ENCODE results near the gene ZNF609. TPM values are rescaled to one million over a fixed set of nuclear protein-coding genes. Genes with fewer than 3 reads are reported as not detected.

Gene ZNF609
- total and polyA plus RNA-seq, 10 of the 15 experiments (the other 5 are each of a cell fraction or from before 2014, with no cell fraction given): 5.1 to 35.3 (median 13.6) TPM

DNA sequence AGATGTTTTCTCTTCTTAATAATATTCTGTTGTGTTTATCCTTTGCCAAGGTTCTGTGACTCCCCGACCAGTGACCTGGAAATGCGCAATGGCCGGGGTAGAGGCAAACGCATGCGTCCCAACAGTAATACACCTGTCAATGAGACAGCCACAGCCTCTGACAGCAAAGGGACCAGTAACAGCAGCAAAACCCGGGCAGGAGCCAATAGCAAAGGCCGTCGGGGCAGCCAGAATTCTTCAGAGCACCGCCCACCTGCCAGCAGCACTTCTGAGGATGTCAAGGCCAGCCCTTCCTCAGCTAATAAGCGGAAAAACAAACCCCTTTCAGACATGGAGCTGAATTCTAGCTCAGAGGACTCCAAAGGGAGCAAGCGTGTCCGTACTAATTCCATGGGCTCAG, 213.5 kb downstream of the ZNF609 start (continued):
- TF ChIP-seq EZH2 (IDR thresholded peaks at IDR 0.05; ENCODE audit: borderline replicate concordance, control insufficient read depth, low read depth, low read length) (no peak), ZNF24 (IDR thresholded peaks at IDR 0.05) (no peak), MXI1 (IDR thresholded peaks at IDR 0.05; ENCODE audit: low read depth, low read length) (no peak), FOXK2 (IDR thresholded peaks at IDR 0.05) (no peak), CREM (IDR thresholded peaks at IDR 0.05; ENCODE audit: low read depth) (no peak)

DNA sequence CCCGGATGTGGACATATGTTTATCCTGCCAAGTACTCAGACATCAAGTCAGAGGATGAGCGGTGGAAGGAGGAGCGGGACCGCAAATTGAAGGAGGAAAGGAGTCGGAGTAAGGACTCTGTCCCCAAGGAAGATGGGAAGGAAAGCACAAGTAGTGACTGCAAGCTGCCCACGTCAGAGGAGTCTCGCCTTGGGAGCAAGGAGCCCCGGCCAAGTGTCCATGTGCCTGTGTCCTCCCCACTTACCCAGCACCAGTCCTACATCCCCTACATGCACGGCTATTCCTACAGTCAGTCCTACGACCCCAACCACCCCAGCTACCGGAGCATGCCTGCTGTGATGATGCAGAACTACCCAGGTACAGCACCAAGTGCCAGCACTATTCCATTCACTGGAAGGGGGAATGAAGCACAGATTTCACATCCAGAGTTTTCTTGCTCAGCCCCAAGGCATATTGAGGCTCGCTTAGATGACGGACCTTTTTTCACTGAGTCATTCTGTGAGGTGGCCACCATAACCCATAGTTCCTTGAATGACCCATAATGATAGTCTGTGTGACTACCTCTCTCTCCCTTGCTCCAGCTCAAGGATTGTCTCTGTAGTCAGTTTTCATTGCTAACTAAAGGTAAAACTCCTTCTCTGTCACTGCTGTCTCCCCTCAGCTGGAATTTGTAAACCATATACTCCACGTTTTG, 217.9 kb downstream of the ZNF609 start:
- H2AFZ ChIP-seq (ENCODE audit: control insufficient read depth, low read depth, low read length): no peak overlapping the region
- WGBS (ENCODE audit: insufficient coverage, insufficient replicate concordance, low lambda C conversion rate, missing lambda C conversion rate): 87% methylated on average over 14 of the region's 14 CpGs
- H4K20me1 ChIP-seq (ENCODE audit: control insufficient read depth, insufficient read depth): no peaks in the 10 kb centered on the region
- no peak overlapping the region for H3K4me3 ChIP-seq
- FAIRE-seq (no peak), ATAC-seq (no peak), DNase-seq (ENCODE audit: low read depth, low spot score) (no peak)
- no peaks in the 10 kb centered on the region for H3K79me2 ChIP-seq (ENCODE audit: control insufficient read depth, insufficient read depth, low read length)
- no peak for TF ChIP-seq ATF7 (IDR thresholded peaks at IDR 0.05; ENCODE audit: low read depth)
- TF ChIP-seq, protein P1, sequence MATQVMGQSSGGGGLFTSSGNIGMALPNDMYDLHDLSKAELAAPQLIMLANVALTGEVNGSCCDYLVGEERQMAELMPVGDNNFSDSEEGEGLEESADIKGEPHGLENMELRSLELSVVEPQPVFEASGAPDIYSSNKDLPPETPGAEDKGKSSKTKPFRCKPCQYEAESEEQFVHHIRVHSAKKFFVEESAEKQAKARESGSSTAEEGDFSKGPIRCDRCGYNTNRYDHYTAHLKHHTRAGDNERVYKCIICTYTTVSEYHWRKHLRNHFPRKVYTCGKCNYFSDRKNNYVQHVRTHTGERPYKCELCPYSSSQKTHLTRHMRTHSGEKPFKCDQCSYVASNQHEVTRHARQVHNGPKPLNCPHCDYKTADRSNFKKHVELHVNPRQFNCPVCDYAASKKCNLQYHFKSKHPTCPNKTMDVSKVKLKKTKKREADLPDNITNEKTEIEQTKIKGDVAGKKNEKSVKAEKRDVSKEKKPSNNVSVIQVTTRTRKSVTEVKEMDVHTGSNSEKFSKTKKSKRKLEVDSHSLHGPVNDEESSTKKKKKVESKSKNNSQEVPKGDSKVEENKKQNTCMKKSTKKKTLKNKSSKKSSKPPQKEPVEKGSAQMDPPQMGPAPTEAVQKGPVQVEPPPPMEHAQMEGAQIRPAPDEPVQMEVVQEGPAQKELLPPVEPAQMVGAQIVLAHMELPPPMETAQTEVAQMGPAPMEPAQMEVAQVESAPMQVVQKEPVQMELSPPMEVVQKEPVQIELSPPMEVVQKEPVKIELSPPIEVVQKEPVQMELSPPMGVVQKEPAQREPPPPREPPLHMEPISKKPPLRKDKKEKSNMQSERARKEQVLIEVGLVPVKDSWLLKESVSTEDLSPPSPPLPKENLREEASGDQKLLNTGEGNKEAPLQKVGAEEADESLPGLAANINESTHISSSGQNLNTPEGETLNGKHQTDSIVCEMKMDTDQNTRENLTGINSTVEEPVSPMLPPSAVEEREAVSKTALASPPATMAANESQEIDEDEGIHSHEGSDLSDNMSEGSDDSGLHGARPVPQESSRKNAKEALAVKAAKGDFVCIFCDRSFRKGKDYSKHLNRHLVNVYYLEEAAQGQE (IDR thresholded peaks at IDR 0.05; ENCODE audit: low read depth, low read length): no peak
- TF ChIP-seq, protein P2, sequence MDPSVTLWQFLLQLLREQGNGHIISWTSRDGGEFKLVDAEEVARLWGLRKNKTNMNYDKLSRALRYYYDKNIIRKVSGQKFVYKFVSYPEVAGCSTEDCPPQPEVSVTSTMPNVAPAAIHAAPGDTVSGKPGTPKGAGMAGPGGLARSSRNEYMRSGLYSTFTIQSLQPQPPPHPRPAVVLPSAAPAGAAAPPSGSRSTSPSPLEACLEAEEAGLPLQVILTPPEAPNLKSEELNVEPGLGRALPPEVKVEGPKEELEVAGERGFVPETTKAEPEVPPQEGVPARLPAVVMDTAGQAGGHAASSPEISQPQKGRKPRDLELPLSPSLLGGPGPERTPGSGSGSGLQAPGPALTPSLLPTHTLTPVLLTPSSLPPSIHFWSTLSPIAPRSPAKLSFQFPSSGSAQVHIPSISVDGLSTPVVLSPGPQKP (IDR thresholded peaks at IDR 0.05; ENCODE audit: low read depth, low read length): no peak
- no peak for TF ChIP-seq ZNF207 (IDR thresholded peaks at IDR 0.05; ENCODE audit: borderline replicate concordance)
- TF ChIP-seq MEF2B (IDR thresholded peaks at IDR 0.05; ENCODE audit: partially characterized antibody, poor library complexity, severe bottlenecking): no peak
- H3K9ac ChIP-seq (ENCODE audit: control insufficient read depth, insufficient read depth, low read length): no peak overlapping the region
- no TSS peak for BruUV-seq (replicated peaks)
- H3K36me3 ChIP-seq (ENCODE audit: control insufficient read depth in 2 of 2, insufficient read depth in 2 of 2, low read length in 1 of 2): peaks cover 36 to 58% of the 10 kb centered on the region in 2 experiments
- ChIA-PET POLR2A (interaction anchor here (0.5 kb wide), 1 partner anchor 319 kb away, joined by 4 read pairs; no protein-coding TSS in a partner anchor), SMC1A (ENCODE audit: uncharacterized antibody, unreplicated experiment) (interaction anchor here (0.9 to 4.3 kb wide), 9 partner anchors 7 to 489 kb away, joined by 3 to 12 read pairs (median 5); no protein-coding TSS in a partner anchor), RAD21 (ENCODE audit: unreplicated experiment) (interaction anchor here (1.3 to 2.8 kb wide), 2 partner anchors 43 to 217 kb away, joined by 3 to 17 read pairs; no protein-coding TSS in a partner anchor), CTCF (interaction anchor here (1.2 to 2.1 kb wide), 2 partner anchors 53 to 251 kb away, joined by 4 to 7 read pairs; no protein-coding TSS in a partner anchor)
- H3K27ac ChIP-seq (ENCODE audit: control insufficient read depth, insufficient read depth): no peak overlapping the region
- H3K4me1 ChIP-seq (ENCODE audit: control insufficient read depth, insufficient read depth, low read length): no peaks in the 10 kb centered on the region
- no peak overlapping the region for H3K4me2 ChIP-seq (ENCODE audit: control insufficient read depth, insufficient read depth)
- intact Hi-C loops (cut with micrococcal nuclease; ENCODE audit: unreplicated experiment) (no loop called here), in situ Hi-C loops (cut with MboI) (no loop called here)
- no peaks in the 10 kb centered on the region for H3K9me3 ChIP-seq (replicated peaks; ENCODE audit: control insufficient read depth, insufficient read depth, low read length)
- H3K27me3 ChIP-seq (replicated peaks in 1 of 2; ENCODE audit: control insufficient read depth in 2 of 2, insufficient read depth in 2 of 2, low read length in 1 of 2): no peaks in the 10 kb centered on the region
